GM10248 (cell line): ENCODE results near the gene PHRF1.

Experiments
- CTCF ChIA-PET: fragments of 300-600 bp; sonication (Branson Sonifier 250); formaldehyde crosslinking; extraction: SDS; loops from one replicate; lab custom pipeline; 2021; ENCODE audit warnings: antibody characterized with exemption; lab: Yijun Ruan, JAX
- POLR2A ChIA-PET: fragments of 350-650 bp; sonication (Branson Sonifier 250); formaldehyde crosslinking; extraction: SDS; loops from one replicate; lab custom pipeline; 2020; ENCODE audit warnings: antibody characterized with exemption; lab: Yijun Ruan, JAX
- DNase-seq: peaks from one replicate; pipeline ENCODE4 v3.0.0; 2012; ENCODE audit errors: extremely low spot score
- CTCF ChIP-seq: IDR thresholded peaks from 2 replicates; pipeline ENCODE4 v1.5.1; 2012; ENCODE audit warnings: mild to moderate bottlenecking, low read depth; ENCODE audit errors: extremely low read depth, missing control alignments, control extremely low read depth

The PHRF1 gene

GRCh38 chr11:535210-535518, 41.1 kb upstream of the PHRF1 start:
- TF ChIP-seq CTCF, result peak; percentile 6
- no peak for DNase-seq
- ChIA-PET CTCF (interaction anchor here (1.0 to 6.8 kb wide), 3 partner anchors 13 to 20 kb away, joined by 3 to 77 read pairs (median 11); no protein-coding TSS in a partner anchor), POLR2A (interaction anchor here (1.1 to 1.5 kb wide), 3 partner anchors 29 to 284 kb away, joined by 3 read pairs; partner anchors contain the start of genes PNPLA2 and RNH1)

- no peak for TF ChIP-seq CTCF
- peak; percentile 100 for DNase-seq
- ChIA-PET CTCF (interaction anchor here (0.7 to 6.8 kb wide), 8 partner anchors 9 to 191 kb away, joined by 3 to 77 read pairs (median 3); no protein-coding TSS in a partner anchor), POLR2A (interaction anchor here (1.1 to 1.5 kb wide), 3 partner anchors 29 to 283 kb away, joined by 3 read pairs; partner anchors contain the start of genes PNPLA2 and RNH1)
Observed at GRCh38 chr11:535519-536454, 40.5 kb upstream of the PHRF1 start, which contains the start of gene HRAS. Gene HRAS (minus strand): TSS chr11:535576.

- ChIA-PET CTCF (interaction anchor here (1.3 to 6.8 kb wide), 3 partner anchors 8 to 190 kb away, joined by 3 to 77 read pairs (median 4); no protein-coding TSS in a partner anchor), POLR2A (no interaction called here)
- TF ChIP-seq CTCF, result no peak
- peak; percentile 96 for DNase-seq
Observed at GRCh38 chr11:536841-537621, 39.2 kb upstream of the PHRF1 start, which contains the start of gene LRRC56. Gene LRRC56 (plus strand): TSS chr11:537527. CDS start chr11:540685, 3,158 bp downstream.

GRCh38 chr11:537622-538430, 38.4 kb upstream of the PHRF1 start:
- ChIA-PET CTCF (no interaction called here), POLR2A (no interaction called here)
- DNase-seq, result no peak
- TF ChIP-seq CTCF, result no peak

- CTCF ChIA-PET, result interaction anchor here (0.8 kb wide), 1 partner anchor 16 kb away, joined by 3 read pairs; no protein-coding TSS in a partner anchor
- no peak for DNase-seq
- no peak for TF ChIP-seq CTCF
- POLR2A ChIA-PET, result no interaction called here
Observed at GRCh38 chr11:538431-539051, 37.7 kb upstream of the PHRF1 start.
